Neutrophil (primary cell): ENCODE measurements around the gene ZNF22.

Source experiments
- H3K27ac ChIP-seq: fragments of 200-600 bp; sonication (generic); 2 replicates; pipeline ENCODE4 v1.5.1; 2016; ENCODE audit warnings: mild to moderate bottlenecking, moderate library complexity
- H3K27me3 ChIP-seq: fragments of 200-600 bp; sonication (generic); 2 replicates; pipeline ENCODE4 v1.6.0; 2016; ENCODE audit warnings: mild to moderate bottlenecking
- H3K36me3 ChIP-seq: fragments of 200-600 bp; sonication (generic); 2 replicates; pipeline ENCODE4 v1.5.1; 2017
- H3K4me1 ChIP-seq, 2 experiments: fragments of 200-600 bp in 1 of 2; sonication (generic) in 1 of 2; 1 replicate in 1 of 2; 2 replicates in 1 of 2; pipeline versions ENCODE4 v1.5.1 to v1.6.1; 2013 to 2016; ENCODE audit warnings: low read depth in 1 of 2, low read length in 1 of 2, mild to moderate bottlenecking in 1 of 2, moderate library complexity in 1 of 2; ENCODE audit not compliant: control insufficient read depth in 1 of 2, insufficient read depth in 1 of 2
- H3K4me3 ChIP-seq, 2 experiments: fragments of 200-600 bp in 1 of 2; sonication (generic) in 1 of 2; 1 replicate in 1 of 2; 2 replicates in 1 of 2; pipeline ENCODE4 v1.5.1; 2013 to 2016; ENCODE audit warnings: low read depth in 1 of 2, low read length in 1 of 2, mild to moderate bottlenecking in 1 of 2, moderate library complexity in 1 of 2
- H3K9me3 ChIP-seq: fragments of 200-600 bp; sonication (generic); 2 replicates; pipeline ENCODE4 v1.5.1; 2016
- TF ChIP-seq, protein P1 (sequence below): fragments of 200-600 bp; sonication (generic); IDR thresholded peaks from 2 replicates; pipeline ENCODE4 v1.5.1; 2016; ENCODE audit warnings: antibody characterized with exemption

ZNF22 gene

DNA sequence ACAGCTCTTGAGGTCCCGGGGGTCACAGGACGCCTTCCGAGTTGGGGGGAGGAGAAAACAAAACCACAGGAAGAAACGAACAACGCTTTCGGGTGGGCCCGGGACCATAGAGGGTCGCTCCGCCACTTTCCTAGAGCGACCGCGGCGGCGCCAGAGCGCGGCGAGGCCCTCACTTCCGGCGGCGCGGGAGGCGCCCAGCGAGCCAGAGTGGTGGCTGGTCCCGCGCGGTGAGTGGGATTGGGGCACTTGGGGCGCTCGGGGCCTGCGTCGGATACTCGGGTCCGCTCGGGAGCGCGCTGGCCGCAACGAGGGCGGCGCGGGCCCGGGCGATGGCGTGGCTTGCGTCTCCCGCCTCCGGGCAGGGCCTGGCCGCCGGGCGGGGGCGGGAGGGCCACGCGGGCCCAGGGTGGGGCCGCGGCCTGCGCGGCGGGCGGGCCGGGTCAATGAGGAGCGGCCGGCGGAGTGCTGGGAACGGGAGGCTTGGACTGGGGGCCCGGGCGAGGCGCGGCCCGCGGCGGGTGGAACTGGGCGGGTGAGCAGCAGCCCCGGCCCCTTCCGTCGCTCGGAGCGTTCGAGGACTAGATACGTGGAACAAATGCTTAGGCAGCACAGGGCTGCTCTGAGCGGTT lies at the start of gene ZNF22:
Gene ZNF22 (plus strand): TSS at position 172 of the 629 bp plus-strand sequence. CDS start 2,446 bp downstream, outside the sequence.
- H3K4me3 ChIP-seq, result peak within 1 kb of the TSS; percentile 65 to 67
- peaks cover 22 to 27% of the 10 kb centered on the region in 2 experiments for H3K4me1 ChIP-seq
- H3K27me3 ChIP-seq, result no peaks in the 10 kb centered on the region
- peak within 1 kb of the TSS; percentile 10 for H3K27ac ChIP-seq
- H3K36me3 ChIP-seq, result no peaks in the 10 kb centered on the region
- TF ChIP-seq, protein P1, sequence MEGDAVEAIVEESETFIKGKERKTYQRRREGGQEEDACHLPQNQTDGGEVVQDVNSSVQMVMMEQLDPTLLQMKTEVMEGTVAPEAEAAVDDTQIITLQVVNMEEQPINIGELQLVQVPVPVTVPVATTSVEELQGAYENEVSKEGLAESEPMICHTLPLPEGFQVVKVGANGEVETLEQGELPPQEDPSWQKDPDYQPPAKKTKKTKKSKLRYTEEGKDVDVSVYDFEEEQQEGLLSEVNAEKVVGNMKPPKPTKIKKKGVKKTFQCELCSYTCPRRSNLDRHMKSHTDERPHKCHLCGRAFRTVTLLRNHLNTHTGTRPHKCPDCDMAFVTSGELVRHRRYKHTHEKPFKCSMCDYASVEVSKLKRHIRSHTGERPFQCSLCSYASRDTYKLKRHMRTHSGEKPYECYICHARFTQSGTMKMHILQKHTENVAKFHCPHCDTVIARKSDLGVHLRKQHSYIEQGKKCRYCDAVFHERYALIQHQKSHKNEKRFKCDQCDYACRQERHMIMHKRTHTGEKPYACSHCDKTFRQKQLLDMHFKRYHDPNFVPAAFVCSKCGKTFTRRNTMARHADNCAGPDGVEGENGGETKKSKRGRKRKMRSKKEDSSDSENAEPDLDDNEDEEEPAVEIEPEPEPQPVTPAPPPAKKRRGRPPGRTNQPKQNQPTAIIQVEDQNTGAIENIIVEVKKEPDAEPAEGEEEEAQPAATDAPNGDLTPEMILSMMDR, result no peak
- no peaks in the 10 kb centered on the region for H3K9me3 ChIP-seq

GRCh38 chr10:44951576-44952226 lies 49.0 kb upstream of the ZNF22 start:
- Histone ChIP-seq H3K27ac (no peak overlapping the region), H3K36me3 (peaks cover 21% of the 10 kb centered on the region), H3K27me3 (no peaks in the 10 kb centered on the region), H3K9me3 (no peaks in the 10 kb centered on the region), H3K4me3 (no peak overlapping the region), H3K4me1 (peaks cover 26 to 32% of the 10 kb centered on the region in 2 experiments)
- TF ChIP-seq, protein P1, result no peak

DNA sequence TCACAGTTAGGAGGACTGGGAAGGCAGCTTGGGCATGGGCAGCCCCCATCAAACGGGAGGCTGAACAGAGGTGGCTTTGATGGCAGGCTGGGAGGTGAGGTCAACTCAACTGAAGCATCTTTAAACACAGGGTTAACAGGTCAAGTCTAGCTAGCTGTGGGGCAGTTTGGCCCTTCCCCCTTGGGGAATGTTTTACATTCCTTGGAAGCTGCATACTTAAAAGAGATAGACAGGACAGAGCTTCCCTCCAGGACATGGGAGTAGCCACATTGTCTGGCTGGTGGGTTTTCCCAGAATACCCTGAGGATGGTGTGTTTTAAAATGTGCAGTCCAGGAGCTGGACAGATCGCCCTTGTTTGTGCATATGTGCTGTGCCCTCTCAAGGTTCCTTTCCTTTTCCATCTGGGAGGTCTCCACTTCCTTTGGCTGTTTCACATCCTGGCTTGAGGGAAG lies 47.9 kb upstream of the ZNF22 start:
- no peaks in the 10 kb centered on the region for H3K9me3 ChIP-seq
- H3K27me3 ChIP-seq, result no peaks in the 10 kb centered on the region
- peaks cover 21% of the 10 kb centered on the region for H3K36me3 ChIP-seq
- no peak overlapping the region for H3K4me3 ChIP-seq
- peaks cover 22 to 24% of the 10 kb centered on the region in 2 experiments for H3K4me1 ChIP-seq
- TF ChIP-seq, protein P1, result no peak
- H3K27ac ChIP-seq, result no peak overlapping the region

DNA sequence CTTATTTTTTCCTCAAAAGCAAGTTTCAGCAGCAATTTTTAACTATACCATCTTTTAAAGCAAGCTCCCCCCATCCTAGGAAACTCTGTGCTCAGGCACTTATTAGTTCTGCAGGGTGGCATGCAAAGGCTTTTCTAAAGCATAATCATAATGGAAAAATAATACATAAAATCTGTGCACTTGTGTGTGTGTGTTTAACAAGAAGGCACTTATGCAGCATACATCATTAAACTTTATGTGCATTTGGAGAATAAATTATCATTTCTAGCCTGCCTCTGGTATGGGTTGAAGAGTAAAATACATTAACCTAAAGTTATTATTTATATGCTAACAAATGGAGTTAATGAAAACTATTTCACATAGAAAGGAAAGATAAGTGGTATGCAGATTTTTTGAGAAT lies 46.7 kb upstream of the ZNF22 start:
- no peaks in the 10 kb centered on the region for H3K9me3 ChIP-seq
- TF ChIP-seq, protein P1, result no peak
- peaks cover 22 to 23% of the 10 kb centered on the region in 2 experiments for H3K4me1 ChIP-seq
- peaks cover 21% of the 10 kb centered on the region for H3K36me3 ChIP-seq
- H3K4me3 ChIP-seq, result no peak overlapping the region
- H3K27me3 ChIP-seq, result no peaks in the 10 kb centered on the region
- H3K27ac ChIP-seq, result no peak overlapping the region

GRCh38 chr10:44954962-44955361 lies 45.8 kb upstream of the ZNF22 start:
- H3K4me1 ChIP-seq, result peaks cover 21 to 22% of the 10 kb centered on the region in 2 experiments
- TF ChIP-seq, protein P1, result no peak
- H3K36me3 ChIP-seq, result peaks cover 21% of the 10 kb centered on the region
- no peak overlapping the region for H3K4me3 ChIP-seq
- no peaks in the 10 kb centered on the region for H3K27me3 ChIP-seq
- H3K9me3 ChIP-seq, result no peaks in the 10 kb centered on the region
- no peak overlapping the region for H3K27ac ChIP-seq
